ENCODE data around the gene MAFG.
A peak's percentile ranks its signal among the peaks of the same experiment; 100 is the strongest.

MAFG gene

DNA sequence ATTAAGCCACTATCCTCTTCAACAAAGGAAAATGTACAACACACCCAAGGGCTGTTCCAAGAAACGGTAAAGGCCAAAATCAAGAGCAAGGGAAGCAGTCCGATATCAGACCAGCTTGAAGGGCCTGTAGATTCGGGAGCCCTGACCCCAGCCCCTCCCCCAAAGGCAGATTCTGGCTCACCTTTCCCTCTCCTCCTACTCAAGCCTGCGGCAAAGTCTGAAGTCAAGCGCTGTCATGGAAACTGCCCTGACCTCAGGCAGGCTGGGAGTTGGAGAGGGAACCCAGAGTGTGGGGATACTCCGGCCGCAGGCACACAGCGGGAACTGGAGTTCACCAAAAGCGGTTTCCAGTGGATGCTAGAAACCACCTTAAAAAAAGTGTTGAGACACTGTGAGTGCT lies 37.9 kb downstream of the MAFG start:
- no peak for DNase-seq

DNA sequence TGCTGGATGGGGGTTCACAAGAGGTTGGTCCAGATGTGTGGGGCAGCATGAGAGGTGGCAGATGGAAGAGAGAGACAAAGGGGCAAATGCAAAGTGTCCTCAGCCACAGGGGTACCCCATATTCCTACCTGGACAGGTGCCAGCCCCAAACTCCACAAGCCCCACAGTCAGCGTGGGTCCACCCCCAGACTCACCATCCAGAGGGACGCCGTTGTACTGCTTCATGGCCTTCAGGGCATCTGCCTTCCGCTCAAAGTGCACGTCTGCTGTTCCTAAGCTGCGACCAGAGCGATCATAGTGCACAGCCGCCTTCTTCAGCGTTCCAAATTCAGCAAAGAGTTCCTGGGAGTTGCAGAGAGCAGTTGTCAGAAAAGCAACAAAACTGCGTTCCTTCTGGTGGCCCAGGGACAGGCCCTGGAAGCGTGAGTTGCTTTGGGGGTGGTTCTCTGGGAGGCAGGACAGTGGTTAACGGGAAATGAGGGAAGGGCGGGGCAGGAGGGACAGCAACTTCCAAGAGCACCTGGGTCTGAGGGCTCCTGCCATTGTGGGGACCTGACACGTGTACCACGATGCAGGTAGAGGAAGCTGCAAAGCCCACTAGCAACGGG lies 38.4 kb downstream of the MAFG start:
- DNase-seq, result no peak

DNA sequence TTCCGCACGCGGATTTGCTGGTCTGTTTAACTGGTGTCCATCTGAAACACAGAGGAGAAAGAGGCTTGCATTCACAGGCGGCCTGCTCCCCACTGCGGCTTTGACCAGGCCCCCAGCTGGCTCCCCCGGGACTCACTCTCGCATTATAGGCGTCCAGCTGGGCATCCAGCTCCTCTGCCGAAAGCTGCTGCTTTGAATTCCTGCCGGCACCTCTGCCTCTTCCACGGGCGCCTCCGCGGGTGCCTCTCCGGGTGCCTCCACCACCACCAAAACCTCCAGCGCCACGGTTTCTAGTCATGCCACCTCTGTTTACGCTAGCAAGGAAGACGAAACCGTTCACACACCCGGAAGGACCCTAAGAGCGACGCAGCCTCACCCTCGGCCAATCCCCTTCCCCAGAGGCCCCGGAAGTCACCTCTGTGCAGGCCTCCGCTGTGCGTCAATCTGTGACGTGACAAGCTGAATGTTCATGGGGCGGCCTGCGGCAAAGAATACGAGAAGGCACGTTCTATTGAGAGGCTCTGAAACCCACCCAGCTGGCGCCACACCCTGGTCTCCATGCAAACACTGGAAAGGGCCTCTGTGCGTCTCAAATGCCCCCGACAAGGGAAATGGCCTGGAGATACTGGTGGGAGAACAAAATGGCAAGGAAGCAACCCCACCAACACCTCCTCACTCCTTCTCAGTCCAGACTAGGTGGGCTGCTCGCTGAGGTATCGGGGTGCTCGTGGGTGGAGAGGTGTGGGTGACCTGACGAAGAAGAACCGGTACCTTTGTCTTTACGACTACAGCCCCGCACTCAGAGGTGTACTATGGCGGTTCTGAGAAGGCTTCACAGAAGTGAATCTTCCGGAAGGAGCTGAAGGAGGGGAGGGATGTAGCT lies 39.2 kb downstream of the MAFG start:
- no peak for DNase-seq

DNA sequence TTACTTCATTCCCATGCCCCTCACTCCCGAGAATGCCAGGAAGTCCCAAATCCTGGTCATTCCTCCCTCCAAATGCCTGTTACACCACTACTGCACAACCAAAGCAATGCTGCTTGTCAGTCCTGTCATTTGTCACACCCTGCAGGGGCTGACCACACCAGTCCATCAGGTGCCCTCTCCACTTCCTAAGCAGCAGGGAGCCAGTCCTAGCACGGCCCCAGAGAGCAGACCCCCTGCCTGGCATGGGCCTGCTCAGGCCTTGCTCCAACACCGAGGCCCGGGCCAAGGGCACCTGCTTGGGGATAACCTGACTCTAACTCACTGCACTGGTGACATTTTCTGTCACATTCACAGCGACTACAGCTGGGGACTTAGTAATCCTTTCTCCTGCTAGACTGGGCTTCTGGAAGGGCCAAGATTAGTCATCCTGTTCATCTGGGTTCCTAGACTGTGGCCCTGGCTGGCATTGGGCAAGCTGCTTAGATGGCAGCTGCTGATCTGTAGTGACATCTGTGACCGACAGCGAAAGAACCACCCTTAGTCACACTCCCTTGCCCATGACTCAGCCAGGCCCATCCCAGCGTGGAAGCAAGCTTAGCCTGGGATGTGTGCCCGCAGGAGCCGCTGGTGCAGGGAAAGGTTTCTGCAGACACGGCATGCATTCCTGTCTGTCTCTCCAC lies 41.5 kb downstream of the MAFG start:
- no peak for DNase-seq

DNA sequence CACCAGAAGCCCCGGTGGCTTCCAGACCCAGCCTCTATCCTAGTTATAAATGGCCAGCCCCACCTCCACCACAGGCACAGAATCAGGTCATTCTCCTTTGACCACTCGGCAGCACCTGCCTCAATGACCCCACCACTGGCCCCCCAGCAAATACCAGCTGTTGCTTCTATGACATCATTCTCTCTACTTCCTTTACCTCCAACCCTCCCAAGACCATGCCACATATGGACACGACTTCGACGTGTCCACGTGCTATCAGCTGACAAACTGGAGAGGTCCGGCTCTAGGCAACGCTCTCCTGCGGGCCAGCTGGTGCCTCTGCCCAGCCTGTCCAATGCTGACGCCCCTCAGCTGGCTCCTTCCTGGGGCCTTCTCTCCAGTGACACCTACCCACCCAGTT lies 42.1 kb downstream of the MAFG start:
- no peak for DNase-seq

DNA sequence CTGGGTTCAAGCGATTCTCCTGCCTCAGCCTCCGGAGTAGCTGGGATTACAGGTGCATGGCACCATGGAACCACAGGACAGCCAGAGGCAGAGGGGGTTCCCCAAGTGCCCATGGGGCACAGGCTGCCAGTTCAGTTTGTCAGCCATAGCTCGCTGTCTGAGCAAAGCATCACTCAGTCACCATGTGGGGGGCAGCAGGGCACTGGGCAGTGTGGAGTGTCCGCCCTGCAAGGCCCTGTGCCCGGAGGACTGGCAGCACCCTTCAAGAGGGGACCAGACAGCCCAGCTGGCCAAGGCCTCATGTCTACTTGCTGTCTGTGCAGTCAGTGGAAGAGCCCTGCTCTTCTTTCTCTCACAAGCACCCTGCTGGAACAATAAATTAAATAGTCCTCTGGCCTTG lies 42.6 kb downstream of the MAFG start:
- DNase-seq, result no peak

DNA sequence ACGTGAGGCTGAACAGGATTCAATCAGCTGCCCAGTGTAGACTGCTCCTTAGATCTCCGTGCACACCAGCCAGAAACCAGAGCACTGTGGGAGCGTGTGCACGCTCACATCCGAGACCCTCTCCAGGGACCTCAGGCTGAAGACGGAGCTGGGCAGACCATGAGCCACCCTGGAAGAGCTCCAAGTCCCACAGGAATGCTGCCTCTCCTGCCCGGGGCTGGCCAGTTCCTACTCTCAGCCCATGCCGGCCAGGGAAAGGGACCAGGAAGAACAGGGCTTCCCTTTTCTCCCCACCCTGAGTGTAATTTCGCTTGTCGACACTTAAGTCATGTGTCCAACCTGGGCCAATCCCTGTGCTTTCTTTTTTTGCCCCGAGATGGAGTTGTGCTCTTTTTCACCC lies 43.0 kb downstream of the MAFG start:
- DNase-seq, result no peak

DNA sequence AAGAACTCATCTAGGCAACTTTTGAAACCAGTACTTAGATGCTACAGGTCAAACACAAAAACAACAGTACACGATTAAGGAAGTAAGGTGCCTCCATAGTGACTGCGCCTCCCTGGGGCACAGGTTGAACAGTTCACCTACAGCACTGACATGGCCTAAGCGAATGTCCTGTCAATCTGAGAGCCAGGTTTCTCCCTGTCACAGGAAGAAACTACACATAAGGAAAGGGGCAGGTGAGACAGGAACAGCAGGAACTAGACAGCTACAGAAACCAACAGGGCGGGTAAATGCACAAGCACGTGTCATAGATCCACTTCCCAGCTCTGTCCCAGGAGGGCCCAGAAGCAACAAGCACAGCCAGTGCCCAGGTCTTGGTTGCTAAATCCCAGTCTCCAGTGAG lies 48.4 kb downstream of the MAFG start:
- DNase-seq, result no peak

DNA sequence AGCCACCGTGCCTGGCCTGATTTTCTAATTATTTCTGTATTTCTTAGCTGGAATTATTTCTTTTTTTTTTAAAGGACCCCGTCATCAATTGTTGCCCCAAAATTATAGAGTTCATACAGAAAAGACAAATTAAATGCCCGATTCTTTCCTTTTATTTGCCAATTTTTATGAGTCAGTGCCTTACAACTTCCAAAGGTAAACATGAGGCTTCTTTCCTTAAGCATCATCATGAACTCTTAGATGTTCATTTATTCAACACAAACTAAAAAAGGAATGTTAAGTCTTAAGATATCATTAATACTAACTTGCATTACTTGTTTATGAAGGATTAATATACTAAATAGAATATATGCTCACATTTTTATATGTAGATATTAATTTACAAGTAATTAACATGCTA lies 49.2 kb downstream of the MAFG start:
- DNase-seq, result no peak

DNA sequence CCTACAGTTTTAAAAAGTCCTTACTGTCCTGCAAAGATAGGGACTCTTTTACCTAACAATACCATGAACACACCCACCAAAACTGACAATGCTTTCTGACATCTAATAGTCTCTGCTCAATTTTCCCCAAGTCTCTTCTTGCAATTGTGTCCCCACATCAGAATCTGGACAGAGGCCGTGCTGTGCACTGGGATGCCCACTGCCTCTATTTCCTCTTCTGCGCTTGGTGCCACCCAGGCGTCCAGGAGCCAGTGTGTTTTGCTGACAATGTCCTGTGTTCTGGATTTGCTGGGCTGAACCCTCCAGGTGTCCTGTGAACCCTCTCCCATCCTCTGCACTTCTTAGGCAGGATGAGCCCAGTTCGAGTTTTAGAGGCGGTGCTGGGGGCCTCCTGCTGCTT lies 50.0 kb downstream of the MAFG start:
- no peak for DNase-seq

DNA sequence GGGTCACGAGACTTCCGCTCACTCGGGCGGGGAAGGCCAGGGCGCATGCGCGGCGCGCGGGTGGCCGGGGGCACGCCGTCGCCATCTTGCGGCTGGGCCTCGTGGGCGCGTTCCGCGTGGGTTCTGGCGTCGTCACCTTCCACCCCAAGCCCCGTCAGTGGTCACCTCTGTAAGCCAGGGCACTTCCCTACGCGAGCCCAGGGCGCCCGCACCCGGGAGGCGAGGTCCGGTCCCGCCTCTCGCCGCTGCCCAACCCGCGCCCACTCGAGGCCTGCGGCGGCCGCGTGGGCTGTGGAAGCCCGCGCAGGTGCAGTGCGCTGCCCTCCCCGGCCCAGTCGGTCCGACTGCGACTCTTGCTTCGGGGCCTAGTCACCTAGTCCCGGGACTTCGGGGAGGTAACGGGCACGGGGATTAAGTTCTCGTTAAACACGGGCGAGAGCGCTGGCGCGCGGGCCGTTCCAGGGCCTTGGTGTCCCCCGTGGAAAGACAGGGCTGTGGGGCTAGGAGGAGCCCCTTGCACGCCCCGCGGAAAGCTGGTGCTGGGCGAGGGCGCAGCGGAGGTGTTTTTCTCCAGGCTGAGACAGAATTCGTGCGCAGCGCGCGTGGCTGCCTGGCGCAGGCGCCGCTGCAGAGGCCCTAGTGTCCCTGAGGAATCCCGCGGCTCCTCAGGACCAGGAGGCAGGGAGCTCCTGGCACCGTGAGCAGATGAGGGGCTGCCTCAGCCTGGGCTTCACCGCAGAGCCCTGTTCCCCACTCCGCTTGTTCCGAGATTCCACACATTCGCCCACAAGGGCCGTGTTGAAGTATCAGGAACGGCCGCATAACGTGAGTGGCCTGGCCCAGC lies 55.9 kb downstream of the MAFG start:
- peak; percentile 97 for DNase-seq

DNA sequence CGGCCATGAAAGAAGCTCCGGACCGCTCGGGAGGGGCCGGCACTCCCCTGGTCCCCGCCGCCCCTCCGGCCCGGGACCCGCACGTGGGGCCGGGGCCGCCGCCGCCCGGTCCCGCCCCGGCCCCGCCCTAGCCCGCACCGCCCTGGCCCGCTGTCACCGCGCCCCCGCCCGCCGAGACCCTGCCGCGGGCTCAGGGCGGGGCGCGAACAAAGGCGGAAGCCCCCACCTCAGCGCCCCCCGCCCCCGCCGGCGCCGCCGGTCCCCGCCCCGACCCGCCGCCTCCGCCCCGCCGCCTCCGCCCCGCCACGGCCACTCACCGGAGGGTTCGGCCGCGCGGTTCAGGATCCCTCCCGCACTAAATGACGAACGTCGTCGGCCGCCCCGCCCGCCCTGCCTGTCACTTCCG lies 56.6 kb downstream of the MAFG start, which contains the start of gene ARHGDIA:
TSS of gene ARHGDIA (minus strand) at position 357 of the 406 bp plus-strand sequence. CDS start 1,407 bp downstream, outside the sequence.
- DNase-seq, result no peak

DNA sequence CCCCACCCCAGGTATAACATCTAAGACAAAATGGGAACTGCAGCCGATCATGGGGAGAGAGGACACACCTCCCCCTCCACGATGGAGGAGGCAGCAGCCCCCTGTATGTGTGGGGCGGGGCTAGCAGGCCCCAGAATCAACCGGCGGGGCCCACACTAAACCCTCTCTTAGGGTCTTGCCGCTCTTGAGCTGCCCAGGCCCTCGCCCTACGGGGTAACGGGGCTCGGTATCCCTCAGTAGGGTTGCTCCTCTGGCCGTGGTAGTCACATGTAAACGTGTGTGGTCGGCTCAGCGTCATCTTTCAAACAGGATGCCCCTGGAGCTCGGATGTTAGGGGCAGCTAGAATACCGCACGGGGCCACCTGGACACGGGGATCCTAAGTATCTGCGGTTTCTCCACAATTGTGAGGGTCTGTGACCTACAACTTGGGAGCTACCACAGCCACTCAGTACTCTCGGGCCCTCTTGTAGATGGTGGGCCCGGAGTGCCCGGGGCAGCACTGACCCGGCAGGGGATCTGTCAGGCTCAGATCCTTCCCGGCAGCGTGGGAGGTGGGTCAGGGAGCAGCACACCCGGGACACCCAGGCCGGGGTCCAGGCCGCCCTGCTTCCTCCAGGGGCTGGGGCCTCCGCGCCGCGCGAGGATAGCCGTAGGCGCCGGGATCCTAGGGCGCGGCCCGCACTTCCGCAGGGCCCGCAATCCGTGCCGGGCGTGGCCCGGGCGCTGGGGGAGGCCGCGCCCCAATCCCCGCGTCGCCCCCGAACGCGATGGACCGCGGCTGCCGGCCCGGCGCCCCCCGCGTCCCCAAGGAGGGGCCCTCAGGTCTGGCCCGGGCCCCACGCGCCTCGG lies 57.2 kb downstream of the MAFG start:
- peak; percentile 83 for DNase-seq

DNA sequence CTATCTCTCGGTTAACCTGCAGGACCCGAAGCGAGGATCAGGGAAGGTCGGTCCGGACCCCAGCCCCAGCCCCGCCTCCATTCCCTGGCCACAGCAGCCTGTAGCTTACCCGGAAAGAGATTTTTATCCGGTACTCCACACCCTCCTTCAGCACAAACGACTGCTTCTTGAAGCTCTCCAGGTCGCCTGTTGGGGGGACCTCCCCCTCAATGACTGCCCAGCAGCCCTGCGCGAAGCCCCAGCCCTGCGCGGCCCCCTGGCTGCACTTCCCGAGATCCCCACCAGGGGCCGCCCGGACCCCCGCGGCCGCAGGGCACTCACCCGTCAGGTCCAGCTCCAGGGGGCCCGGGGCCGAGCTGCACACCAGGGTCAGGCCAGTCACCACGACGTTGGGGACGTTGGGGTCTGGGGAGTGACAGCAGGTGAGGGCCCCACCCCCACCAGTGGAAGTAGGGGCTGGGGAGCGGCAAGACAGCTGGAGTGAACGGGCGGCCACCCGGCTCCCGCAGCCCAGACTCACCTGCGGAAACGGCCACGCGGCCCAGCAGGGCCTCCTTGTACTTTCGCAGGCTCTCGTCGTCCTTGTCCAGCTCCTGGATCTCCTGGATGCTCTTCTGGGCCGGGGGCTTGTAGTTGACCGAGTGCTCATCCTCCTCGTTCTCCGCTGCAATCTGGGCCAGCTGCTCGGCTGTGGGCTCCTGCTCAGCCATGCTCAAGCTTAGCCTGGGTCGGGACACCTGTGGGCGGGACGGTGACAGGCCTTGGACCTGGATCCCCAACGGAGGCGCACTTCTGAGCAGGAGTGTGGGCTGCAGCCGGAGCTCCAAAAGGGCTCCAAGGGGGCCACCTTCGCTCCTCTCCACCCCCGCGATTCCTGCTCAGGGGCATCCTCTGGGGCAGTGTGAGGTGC lies 58.1 kb downstream of the MAFG start:
- peak; percentile 83 for DNase-seq

DNA sequence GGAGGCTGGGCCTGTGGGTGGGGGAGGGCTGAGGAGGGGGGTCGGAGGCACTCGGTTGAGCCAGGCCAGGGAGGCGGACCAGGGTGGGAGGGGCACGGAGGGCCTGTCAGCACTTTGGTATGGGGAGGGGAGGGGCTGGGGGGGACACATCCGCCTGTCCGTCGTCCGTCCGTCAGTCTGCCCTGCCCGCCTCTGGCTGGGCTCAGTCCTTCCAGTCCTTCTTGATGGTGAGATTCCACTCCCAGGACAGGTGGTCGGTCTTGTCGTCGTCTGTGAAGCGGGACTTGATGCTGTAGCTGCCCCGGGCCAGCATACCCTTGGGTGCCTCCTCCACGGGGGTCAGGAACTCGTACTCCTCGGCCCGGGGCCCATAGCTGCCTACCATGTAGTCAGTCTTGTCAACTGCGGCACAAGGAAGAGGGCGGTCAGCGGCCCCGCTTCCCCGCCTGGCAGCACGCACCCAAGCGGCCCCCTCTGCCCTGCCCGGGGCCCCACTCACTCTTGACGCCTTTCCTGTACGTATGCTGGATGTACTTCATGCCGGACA lies 58.8 kb downstream of the MAFG start:
- DNase-seq, result no peak

Measured in activated CD8-positive, alpha-beta memory T cell treated with anti-CD3 and anti-CD28 coated beads for 24 hours (primary cell).